ENCODE measurements around the gene TMEM108. TPM values are rescaled to one million over a fixed set of nuclear protein-coding genes. Genes with fewer than 3 reads are reported as not detected.
A peak's percentile ranks its signal among the peaks of the same experiment; 100 is the strongest.
"Not testable (repeated sequence)": the region's sequence is repeated elsewhere in the genome, so short reads cannot be mapped to it uniquely, and the experiment has no call there.

Gene TMEM108
- total RNA-seq, 1 experiment from 2014 or later: not detected

DNA sequence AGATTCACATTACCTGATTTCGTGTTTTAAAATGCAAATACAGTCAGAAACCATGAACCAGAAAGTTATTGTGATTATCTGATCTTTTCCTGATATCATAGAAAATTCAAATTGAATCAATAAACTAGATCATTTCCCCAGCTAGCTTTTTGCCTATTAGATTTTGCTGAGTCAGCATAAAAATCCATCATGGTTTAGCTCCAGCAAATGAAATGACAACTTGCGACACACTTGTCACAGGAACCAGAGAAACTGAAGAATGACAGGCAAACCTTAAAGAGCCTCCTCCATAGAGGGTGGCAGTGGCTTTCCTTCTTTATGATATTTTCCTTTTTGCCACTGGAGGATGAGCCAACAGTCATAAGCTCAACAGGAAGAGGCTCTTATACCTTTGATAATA lies 30.6 kb upstream of the TMEM108 start:
- Mint-ChIP-seq H3K9me3 (ENCODE audit: unreplicated experiment) (peaks cover 24% of the 10 kb centered on the region), H3K4me3 (ENCODE audit: unreplicated experiment) (no peak overlapping the region), H3K36me3 (ENCODE audit: insufficient read depth, unreplicated experiment) (no peaks in the 10 kb centered on the region), H3K27ac (ENCODE audit: low read depth, unreplicated experiment) (no peak overlapping the region), H3K27me3 (ENCODE audit: insufficient read depth, unreplicated experiment) (no peaks in the 10 kb centered on the region), H3K4me1 (ENCODE audit: insufficient read depth, unreplicated experiment) (no peaks in the 10 kb centered on the region)
- TF ChIP-seq, protein P1, sequence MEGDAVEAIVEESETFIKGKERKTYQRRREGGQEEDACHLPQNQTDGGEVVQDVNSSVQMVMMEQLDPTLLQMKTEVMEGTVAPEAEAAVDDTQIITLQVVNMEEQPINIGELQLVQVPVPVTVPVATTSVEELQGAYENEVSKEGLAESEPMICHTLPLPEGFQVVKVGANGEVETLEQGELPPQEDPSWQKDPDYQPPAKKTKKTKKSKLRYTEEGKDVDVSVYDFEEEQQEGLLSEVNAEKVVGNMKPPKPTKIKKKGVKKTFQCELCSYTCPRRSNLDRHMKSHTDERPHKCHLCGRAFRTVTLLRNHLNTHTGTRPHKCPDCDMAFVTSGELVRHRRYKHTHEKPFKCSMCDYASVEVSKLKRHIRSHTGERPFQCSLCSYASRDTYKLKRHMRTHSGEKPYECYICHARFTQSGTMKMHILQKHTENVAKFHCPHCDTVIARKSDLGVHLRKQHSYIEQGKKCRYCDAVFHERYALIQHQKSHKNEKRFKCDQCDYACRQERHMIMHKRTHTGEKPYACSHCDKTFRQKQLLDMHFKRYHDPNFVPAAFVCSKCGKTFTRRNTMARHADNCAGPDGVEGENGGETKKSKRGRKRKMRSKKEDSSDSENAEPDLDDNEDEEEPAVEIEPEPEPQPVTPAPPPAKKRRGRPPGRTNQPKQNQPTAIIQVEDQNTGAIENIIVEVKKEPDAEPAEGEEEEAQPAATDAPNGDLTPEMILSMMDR (IDR thresholded peaks at IDR 0.05; ENCODE audit: unreplicated experiment): no peak
- ChIA-PET CTCF (interaction anchor here (1.4 kb wide), 1 partner anchor 34 kb away, joined by 4 read pairs; no protein-coding TSS in a partner anchor), POLR2A (no interaction called here)
- no TSS peak for BruUV-seq (replicated peaks)
- no peak for DNase-seq (ENCODE audit: unreplicated experiment)
- intact Hi-C loops (cut with micrococcal nuclease): no loop called here

DNA sequence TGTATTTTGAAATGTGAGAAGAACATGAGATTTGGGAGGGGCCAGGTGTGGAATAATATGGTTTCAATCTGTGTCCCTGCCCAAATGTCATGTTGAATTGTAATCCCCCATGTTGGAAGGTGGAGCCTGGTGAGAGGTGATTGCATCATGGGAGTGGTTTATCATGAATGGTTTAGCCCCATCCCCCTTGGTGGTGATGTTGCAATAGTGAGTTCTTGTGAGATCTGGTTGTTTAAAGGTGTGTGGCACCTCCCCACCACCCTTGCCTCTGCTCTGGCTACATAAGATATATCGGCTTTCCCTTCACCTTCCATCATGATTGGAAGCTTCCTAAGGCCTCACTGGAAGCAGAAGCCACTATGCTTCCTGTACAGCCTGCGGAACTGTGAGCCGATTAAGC lies 23.9 kb upstream of the TMEM108 start:
- H3K36me3 Mint-ChIP-seq (ENCODE audit: insufficient read depth, unreplicated experiment): no peaks in the 10 kb centered on the region
- TF ChIP-seq, protein P1 (IDR thresholded peaks at IDR 0.05; ENCODE audit: unreplicated experiment): no peak
- H3K4me3 Mint-ChIP-seq (ENCODE audit: unreplicated experiment): no peak overlapping the region
- peak; percentile 25 for DNase-seq (ENCODE audit: unreplicated experiment)
- no peak overlapping the region for H3K27ac Mint-ChIP-seq (ENCODE audit: low read depth, unreplicated experiment)
- ChIA-PET CTCF (no interaction called here), POLR2A (no interaction called here)
- H3K4me1 Mint-ChIP-seq (ENCODE audit: insufficient read depth, unreplicated experiment): no peaks in the 10 kb centered on the region
- H3K9me3 Mint-ChIP-seq (ENCODE audit: unreplicated experiment): peaks cover 14% of the 10 kb centered on the region
- intact Hi-C loops (cut with micrococcal nuclease): no loop called here
- H3K27me3 Mint-ChIP-seq (ENCODE audit: insufficient read depth, unreplicated experiment): peaks cover 28% of the 10 kb centered on the region
- no TSS peak for BruUV-seq (replicated peaks)

DNA sequence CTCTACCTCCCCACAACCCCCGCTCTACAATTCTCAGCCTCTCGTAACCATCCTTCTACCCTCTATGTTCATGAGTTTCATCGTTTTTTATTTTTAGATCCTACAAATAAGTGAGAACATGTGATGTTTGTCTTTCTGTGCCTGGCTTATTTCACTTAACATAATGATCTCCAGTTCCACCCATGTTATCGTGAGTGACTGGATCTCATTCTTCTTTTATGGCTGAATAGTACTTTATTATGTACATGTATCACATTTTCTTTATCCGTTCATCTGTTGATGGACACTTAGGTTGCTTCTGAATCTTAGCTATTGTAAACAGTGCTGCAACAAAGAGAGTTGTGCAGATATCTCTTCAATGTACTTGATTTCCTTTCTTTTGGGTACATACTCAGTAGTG lies 22.6 kb upstream of the TMEM108 start:
- POLR2A ChIA-PET; BruUV-seq (replicated peaks); H3K9me3 Mint-ChIP-seq (ENCODE audit: unreplicated experiment); DNase-seq (ENCODE audit: unreplicated experiment); H3K27ac Mint-ChIP-seq (ENCODE audit: low read depth, unreplicated experiment); intact Hi-C loops (cut with micrococcal nuclease); H3K4me3 Mint-ChIP-seq (ENCODE audit: unreplicated experiment); H3K36me3 Mint-ChIP-seq (ENCODE audit: insufficient read depth, unreplicated experiment); H3K4me1 Mint-ChIP-seq (ENCODE audit: insufficient read depth, unreplicated experiment): not testable (repeated sequence)
- peaks cover 38% of the 10 kb centered on the region for H3K27me3 Mint-ChIP-seq (ENCODE audit: insufficient read depth, unreplicated experiment)
- CTCF ChIA-PET: interaction anchor here (1.0 kb wide), 1 partner anchor 26 kb away, joined by 5 read pairs; no protein-coding TSS in a partner anchor

DNA sequence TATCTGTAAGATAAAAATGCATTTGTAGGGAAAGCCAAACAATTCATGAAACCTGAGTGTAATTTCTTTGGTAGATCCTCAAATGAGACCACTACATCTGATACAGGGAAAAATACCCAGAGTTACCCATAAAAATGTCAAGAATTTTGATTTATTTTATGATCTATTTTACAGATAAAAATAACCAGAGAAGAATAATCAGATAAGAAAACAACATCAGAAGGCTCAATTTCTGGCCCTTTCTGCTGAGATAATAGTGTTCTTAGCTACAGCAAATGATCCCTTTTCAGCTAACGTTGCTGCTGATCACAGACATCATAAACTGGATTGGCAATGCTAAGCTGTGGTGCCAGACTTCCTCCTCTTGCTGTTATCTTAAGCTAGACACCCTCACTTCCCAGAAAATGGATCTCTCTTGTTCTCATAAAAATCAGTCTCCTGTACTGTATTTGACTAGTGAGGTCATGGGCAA lies 21.3 kb upstream of the TMEM108 start:
- Mint-ChIP-seq H3K27me3 (ENCODE audit: insufficient read depth, unreplicated experiment) (peaks cover 38% of the 10 kb centered on the region), H3K27ac (ENCODE audit: low read depth, unreplicated experiment) (no peak overlapping the region), H3K36me3 (ENCODE audit: insufficient read depth, unreplicated experiment) (no peaks in the 10 kb centered on the region), H3K4me1 (ENCODE audit: insufficient read depth, unreplicated experiment) (no peaks in the 10 kb centered on the region), H3K4me3 (ENCODE audit: unreplicated experiment) (no peak overlapping the region), H3K9me3 (ENCODE audit: unreplicated experiment) (peaks cover 6% of the 10 kb centered on the region)
- ChIA-PET POLR2A (no interaction called here), CTCF (no interaction called here)
- no TSS peak for BruUV-seq (replicated peaks)
- TF ChIP-seq, protein P1 (IDR thresholded peaks at IDR 0.05; ENCODE audit: unreplicated experiment): no peak
- no peak for DNase-seq (ENCODE audit: unreplicated experiment)
- intact Hi-C loops (cut with micrococcal nuclease): no loop called here

DNA sequence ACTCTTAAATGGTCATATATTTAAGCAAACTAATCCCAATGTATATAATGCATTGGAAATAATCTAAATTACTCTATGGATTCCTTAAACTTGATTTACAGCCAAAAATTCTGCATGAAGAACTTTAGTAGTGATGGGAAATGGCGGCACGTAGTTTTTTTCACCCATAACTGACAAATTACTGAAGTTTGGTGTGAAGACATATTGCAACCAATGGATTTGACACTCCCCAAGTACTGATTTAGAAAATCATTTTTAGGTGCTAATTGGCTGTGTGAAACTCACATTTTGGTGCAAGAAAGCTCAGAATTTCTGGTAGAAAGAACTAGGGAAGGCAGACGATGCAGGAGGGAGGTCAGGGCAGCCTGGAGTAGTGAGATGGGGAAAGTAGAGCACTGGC lies 19.3 kb upstream of the TMEM108 start:
- BruUV-seq (replicated peaks): no TSS peak
- TF ChIP-seq, protein P1 (IDR thresholded peaks at IDR 0.05; ENCODE audit: unreplicated experiment): no peak

More for the DNA sequence above, 19.3 kb upstream of the TMEM108 start:
- POLR2A ChIA-PET: no interaction called here
- no peaks in the 10 kb centered on the region for H3K9me3 Mint-ChIP-seq (ENCODE audit: unreplicated experiment)
- intact Hi-C loops (cut with micrococcal nuclease): no loop called here
- no peaks in the 10 kb centered on the region for H3K36me3 Mint-ChIP-seq (ENCODE audit: insufficient read depth, unreplicated experiment)
- H3K27me3 Mint-ChIP-seq (ENCODE audit: insufficient read depth, unreplicated experiment): peaks cover 47% of the 10 kb centered on the region
- no peaks in the 10 kb centered on the region for H3K4me1 Mint-ChIP-seq (ENCODE audit: insufficient read depth, unreplicated experiment)
- CTCF ChIA-PET: interaction anchor here (1.0 kb wide), 1 partner anchor 289 kb away, joined by 4 read pairs; no protein-coding TSS in a partner anchor
- DNase-seq (ENCODE audit: unreplicated experiment): no peak
- no peak overlapping the region for H3K4me3 Mint-ChIP-seq (ENCODE audit: unreplicated experiment)
- no peak overlapping the region for H3K27ac Mint-ChIP-seq (ENCODE audit: low read depth, unreplicated experiment)
